Left renal pelvis (tissue), 4 donors: Measurements from ENCODE around the gene HTRA2. TPM values are rescaled to one million over a fixed set of nuclear protein-coding genes. Genes with fewer than 3 reads are reported as not detected.

Experiments
- DNase-seq, 4 donors: peaks; one replicate each; pipeline ENCODE4 v3.0.0-alpha.2; 2013; ENCODE audit warnings: low read depth in 4 of 4, low spot score in 3 of 4
- polyA plus RNA-seq, 4 donors: library from polyadenylated mRNA; unstranded; fragments of 120-200 nt; gene quantifications; one replicate each; pipeline ENCODE4 v1.2.1, GENCODE V29; 2013; ENCODE audit not compliant: insufficient read length in 4 of 4

The HTRA2 gene
- polyA plus RNA-seq, 4 donors = 27.5 to 35.0 (median 30.7) TPM

- no peak for DNase-seq
Measured at GRCh38 chr2:74499940-74500577, 29.7 kb upstream of the HTRA2 start.

GRCh38 chr2:74500578-74500946 is 29.2 kb upstream of the HTRA2 start:
- DNase-seq = no peak

- DNase-seq = no peak
Measured at GRCh38 chr2:74501335-74502071, 28.2 kb upstream of the HTRA2 start.

- DNase-seq = no peak
Measured at GRCh38 chr2:74502147-74502719, 27.5 kb upstream of the HTRA2 start.

GRCh38 chr2:74502720-74503505 is 26.8 kb upstream of the HTRA2 start:
- no peak for DNase-seq

- no peak for DNase-seq
Measured at GRCh38 chr2:74503506-74504475, 25.9 kb upstream of the HTRA2 start.

GRCh38 chr2:74504591-74504990 is 25.1 kb upstream of the HTRA2 start:
- no peak for DNase-seq

- DNase-seq = no peak
Measured at GRCh38 chr2:74505448-74506246, 24.1 kb upstream of the HTRA2 start.

GRCh38 chr2:74507145-74507925 is 22.4 kb upstream of the HTRA2 start, which contains the start of gene PCGF1:
PCGF1 (minus strand) TSS chr2:74507695; CDS start chr2:74507668, 27 bp downstream.
- DNase-seq = peak; percentile 98

GRCh38 chr2:74507926-74508520 is 21.7 kb upstream of the HTRA2 start:
- no peak for DNase-seq

GRCh38 chr2:74510272-74510671 is 19.5 kb upstream of the HTRA2 start:
- no peak for DNase-seq

GRCh38 chr2:74511104-74511989 is 18.4 kb upstream of the HTRA2 start:
- no peak for DNase-seq

GRCh38 chr2:74512744-74513604 is 16.8 kb upstream of the HTRA2 start:
- no peak for DNase-seq

GRCh38 chr2:74513605-74514367 is 15.9 kb upstream of the HTRA2 start:
- DNase-seq = no peak
